HG03135 (cell line): ENCODE results near the gene CEP164.

Experiments used
- ATAC-seq: cut with Tn5 transposase; IDR thresholded peaks from one replicate; pipeline ENCODE4 v1.9.1; 2021; ENCODE audit warnings: mild to moderate bottlenecking, moderate library complexity; ENCODE audit not compliant: unreplicated experiment

The CEP164 gene

DNA sequence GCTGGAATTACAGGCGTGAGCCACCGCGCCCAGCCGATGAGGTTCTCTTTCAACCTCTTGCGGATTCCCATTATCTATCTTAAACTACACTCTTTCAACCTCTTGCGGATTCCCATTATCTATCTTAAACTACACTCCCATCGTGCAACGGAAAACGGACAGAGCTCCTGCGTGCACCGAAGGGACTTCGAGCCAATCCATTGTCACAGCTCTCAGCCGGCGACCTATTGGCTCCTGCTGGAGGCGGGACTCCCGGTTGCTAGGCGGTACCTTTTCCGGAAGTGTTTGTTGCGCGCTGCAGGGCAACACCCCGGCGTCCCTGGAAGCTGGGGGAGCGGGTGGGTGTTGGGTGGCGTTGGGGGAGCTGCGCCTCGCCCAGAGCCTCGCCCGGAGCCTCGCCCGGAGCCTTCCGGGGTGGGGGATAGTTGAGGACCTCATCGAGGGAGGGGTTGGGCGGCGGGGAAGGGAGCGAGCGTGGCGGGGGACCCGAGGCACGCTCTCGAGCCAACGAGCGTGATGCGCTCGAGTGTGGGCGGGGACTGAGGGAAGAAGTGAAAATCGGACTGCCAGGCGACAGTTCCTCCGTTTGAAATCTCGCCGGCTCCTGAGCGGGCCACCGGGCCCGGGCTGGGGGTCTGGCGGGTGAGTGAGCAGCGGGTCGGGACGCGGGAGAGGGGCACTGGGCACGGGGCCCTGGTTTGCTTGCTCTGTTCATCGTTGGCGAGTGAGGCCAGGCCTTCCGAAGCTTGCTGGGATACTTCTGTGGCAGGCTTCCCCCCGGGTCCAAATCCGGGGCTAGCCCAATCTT is at the start of gene CEP164:
TSS of gene CEP164 (plus strand) at position 288 of the 808 bp plus-strand sequence. CDS start 10,733 bp downstream, outside the sequence.
- peak; percentile 97 for ATAC-seq

DNA sequence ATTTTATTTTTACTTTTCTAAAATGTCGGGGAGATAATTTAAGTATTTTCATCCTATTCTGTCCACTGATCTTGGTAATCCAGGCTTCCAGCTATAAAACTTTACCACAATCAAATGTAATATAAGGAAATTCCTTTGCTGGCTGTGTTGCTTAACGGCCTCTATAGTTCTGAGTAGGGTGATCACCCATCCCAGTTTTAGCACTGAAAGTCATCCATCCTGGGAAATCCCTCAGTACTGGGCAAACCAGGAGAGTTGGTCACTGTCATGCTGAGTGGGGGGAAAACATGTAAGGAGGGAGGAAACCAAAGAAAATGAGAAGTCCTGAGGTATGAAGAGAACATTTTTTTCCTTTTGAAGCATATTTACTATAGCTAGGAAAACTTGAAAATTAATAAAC is 49.3 kb upstream of the CEP164 start:
- no peak for ATAC-seq

DNA sequence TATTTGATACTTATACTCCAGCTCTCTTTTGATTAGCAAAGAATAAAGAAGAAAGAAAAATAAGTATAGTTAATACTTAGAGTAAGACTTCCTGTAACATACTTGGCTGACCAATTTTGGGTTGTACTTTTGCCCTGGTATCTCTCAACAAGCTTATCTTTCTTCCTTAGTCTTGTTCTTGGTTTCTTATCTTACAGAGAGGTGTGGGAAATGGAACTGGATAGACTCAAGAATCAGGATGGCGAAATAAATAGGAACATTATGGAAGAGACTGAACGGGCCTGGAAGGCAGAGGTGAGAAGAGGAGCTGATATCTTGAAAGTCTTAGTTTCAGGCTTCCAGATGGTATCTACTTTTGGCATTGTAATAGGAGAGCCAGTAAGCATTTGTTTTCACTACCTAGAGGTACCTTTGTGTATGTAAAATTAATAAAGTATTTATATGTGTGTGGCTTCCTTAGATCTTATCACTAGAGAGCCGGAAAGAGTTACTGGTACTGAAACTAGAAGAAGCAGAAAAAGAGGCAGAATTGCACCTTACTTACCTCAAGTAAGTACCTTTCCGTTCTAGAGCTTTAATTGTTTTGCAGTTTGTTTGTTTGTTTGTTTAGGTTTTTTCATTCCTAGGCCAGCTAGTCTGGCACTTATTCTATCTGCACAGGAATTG is 47.8 kb upstream of the CEP164 start:
- no peak for ATAC-seq

DNA sequence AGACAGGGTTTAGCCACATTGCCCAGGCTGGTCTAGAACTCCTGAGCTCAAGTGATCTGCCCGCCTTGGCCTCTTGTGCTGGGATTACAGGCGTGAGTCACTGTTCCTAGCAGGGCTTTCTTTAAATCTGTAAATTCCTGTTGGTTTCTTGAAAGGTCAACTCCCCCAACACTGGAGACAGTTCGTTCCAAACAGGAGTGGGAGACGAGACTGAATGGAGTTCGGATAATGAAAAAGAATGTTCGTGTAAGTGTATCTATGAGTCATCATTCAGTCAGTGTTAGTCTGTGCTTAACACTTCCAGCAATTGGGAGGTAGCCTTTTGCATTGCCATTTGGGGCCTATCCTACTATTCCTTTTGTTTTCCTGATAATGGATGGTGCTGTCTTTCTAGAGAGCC is 46.5 kb upstream of the CEP164 start:
- ATAC-seq = no peak

DNA sequence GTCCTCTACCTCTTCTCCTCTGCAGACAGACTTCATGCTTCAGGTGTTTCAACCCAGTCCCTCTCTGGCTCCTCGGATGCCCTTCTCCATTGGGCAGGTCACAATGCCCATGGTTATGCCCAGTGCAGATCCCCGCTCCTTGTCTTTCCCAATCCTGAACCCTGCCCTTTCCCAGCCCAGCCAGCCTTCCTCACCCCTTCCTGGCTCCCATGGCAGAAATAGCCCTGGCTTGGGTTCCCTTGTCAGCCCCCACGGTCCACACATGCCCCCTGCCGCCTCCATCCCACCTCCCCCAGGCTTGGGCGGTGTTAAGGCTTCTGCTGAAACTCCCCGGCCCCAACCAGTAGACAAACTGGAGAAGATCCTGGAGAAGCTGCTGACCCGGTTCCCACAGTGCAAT is 45.8 kb upstream of the CEP164 start:
- ATAC-seq = no peak

DNA sequence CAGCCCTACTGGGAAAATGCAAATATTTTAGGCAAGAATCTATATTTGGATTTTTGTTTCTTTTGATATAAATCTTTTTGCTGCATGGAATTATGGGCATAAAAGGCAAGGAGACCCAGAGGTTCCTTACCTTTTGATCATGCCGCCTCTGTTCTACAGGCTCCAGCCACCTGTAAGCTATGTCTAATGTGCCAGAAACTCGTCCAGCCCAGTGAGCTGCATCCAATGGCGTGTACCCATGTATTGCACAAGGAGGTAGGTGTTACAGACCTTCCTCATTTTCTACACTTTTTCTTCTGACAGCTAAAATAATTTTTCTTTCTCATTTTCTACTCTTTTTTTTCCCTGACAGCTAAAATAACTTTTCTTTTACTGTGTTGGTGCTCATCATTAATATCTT is 44.7 kb upstream of the CEP164 start:
- no peak for ATAC-seq

DNA sequence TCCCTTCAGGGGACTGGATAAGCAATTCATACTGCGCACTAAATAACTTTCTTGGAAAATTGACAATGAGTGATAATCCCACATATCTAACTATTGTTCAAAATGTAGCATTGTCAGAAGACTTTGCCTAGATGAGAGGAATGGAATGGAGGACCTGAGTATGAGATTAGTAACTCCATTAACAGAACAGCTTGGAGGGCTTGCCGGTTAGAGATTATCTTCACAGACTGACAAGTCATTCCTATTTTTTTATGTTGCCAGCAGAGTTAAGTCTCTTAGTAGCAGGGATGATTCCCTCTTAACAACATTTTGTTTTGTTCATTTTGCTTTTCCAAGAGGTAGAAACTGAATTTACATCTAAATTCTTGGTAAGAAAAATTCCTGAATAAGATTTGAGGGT is 43.6 kb upstream of the CEP164 start:
- ATAC-seq = no peak

DNA sequence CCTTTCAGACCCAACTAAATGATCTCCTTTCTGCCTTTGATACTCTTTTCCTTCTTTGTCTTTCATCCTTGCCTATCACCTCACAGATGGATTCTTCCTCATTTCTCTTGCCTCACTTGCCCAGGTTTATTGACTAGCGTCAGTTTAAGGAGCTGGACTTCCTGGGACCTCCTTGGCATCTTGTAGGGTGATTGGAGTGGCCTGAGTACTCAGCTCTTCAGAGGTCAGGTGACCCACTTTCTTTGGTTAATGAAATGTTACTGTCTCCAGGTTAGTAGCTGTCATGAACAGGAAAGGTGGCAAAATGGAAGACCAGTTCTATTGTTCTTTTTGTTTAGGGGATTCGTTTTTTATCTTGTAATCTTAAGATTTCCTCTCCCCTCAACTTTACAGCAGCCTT is 41.1 kb upstream of the CEP164 start:
- no peak for ATAC-seq

DNA sequence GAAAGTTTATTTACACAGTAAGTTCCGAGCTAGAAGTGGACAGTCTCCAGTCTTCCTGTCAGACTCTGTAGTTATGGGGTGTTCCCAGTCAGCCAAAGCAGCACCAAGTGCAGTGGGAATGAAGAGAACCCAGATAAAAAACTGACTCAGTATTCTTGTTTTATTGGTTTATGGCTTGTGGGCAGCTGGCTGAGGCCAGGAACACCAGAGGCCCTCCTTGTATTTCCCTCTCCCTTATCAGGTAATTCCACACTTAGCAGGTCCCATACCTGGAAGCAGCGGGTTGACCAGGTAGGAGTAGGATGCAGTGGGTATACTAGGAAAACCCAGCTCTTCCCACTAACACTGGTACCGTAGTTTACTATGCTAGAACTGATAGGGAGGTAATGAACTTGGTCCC is 40.0 kb upstream of the CEP164 start:
- no peak for ATAC-seq

DNA sequence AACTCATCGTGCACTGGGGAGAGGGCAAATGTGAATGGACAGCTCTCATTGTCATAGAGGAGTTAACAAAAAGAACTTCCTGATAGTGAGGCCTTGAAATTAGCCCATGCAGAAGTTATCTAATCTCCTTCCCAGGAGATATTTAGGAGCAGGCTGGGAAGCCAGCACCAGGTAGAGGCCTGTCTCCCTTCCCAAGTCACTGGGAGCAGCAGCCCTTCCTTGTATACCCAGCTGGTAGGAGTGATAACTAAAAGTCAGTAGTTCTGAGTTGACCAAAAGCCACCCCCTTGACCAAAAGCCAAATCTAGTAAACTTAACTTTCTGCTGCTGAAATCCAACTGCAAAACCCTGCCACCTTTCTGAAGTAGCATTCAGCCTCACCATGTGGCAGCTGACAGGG is 37.9 kb upstream of the CEP164 start:
- no peak for ATAC-seq

DNA sequence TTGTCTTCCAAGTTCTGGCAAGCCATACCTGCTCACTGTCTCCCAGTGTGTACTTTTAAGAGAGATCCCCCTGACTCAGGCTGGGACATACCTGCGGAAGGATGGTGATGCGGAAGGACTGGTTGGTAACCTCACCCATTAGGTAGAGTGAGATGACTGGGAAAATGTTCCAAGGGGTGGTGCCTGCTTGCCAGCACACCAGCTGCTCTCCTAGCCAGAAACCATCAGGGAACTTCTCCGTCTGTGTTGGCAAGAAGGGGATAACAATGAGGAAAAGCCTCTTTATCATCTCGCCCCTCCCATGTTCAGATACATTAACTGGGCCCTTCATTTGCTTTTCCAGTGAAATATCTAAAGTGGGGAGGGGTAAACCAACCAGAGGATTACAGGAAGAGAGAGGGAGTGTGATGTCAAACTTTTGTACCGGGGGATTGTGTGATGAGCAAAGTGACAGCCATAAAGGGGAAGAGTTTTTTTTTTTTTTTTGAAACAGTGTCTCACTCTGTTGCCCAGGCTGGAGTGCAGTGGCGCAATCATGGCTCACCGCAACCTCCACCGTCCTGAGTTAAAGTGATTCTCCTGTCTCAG is 36.8 kb upstream of the CEP164 start, which contains the start of gene BACE1-AS:
TSS of gene BACE1-AS (plus strand) at position 538 of the 588 bp plus-strand sequence.
- ATAC-seq = no peak

DNA sequence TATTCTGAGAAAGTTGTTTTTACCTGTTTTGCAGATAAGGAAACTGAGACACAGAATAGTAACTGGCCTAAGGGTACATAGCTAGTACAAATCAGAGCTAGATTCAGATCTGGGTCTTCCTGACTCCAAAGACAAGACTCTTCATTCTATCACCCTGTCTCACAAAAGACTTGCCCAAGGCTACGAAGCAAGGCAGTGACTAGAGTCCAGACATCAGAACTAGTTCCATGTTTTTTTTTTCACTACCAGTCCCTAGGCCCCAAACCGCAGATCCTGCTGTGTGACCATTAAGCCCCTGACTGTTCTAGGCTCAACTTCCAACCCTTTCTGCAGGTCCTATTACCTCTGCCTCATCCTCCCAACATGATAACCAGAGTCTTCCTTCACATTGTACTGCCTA is 35.0 kb upstream of the CEP164 start:
- ATAC-seq = no peak

DNA sequence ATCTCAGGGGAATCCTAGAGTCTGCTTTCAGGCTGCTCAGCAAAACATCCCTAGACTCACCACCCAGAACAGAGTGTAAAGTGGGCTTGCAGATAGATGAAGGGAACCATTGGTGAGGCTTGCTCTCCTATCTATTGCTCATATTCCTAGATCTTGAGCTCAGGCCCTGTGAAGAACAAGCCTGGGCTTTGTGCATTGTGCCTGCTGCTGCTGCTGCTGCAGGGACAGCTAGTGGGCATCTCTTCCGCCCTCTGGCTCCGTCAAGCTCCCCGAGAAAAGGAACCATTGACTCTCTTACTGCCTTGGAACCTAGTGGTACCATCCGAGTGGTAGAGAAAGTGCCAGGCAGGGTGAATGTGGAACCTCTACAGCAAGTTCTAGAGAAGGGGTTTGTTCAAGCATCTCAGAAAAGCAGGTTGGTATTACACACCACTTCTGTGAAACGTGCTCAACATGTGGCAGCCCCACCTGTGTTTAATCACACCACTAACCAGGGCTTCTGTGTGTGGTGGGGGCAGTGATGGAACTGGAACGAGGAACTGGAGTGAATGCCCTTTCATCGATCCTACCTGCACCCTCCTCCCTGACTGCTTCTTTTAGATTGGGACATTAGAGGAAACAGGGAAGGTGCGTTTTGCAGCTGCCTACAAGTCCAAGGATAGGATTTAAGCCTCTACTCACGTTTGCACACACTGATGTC is 32.1 kb upstream of the CEP164 start:
- no peak for ATAC-seq

DNA sequence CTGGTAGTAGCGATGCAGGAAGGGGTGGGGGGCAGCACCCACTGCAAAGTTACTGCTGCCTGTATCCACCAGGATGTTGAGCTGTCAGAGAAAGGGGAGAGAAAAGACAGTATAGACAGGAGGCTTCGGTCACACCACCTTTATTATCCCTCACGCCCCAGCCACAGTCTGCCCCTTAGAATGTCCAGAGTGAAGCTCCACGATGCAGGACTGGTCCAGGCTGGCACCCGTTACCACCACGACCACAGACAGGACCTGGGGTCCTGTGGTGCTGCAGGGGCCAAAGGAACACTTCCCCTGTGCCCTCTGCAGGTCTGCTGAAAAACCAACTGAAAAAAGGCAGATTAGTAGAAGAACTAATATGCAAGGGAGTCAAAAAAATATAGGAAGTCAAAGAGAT is 30.8 kb upstream of the CEP164 start:
- ATAC-seq = no peak

DNA sequence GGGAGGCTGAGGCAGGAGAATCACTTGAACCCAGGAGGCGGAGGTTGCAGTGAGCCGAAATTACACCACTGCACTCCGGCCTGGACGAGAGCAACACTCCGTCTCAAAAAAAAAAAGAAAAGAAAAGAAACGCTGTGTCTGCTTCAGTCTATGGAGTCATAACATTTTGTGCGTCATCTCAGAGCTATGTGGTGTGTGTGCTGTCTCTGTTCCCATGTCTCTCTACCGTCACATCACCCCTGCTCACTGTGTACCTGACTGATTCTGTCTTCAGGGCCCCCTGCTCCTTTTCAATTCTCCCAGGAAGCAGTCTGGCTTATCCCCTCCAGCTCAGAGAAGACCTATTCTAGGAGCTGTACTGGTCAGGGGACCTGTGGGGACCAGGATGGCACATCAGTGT is 29.5 kb upstream of the CEP164 start:
- ATAC-seq = no peak

DNA sequence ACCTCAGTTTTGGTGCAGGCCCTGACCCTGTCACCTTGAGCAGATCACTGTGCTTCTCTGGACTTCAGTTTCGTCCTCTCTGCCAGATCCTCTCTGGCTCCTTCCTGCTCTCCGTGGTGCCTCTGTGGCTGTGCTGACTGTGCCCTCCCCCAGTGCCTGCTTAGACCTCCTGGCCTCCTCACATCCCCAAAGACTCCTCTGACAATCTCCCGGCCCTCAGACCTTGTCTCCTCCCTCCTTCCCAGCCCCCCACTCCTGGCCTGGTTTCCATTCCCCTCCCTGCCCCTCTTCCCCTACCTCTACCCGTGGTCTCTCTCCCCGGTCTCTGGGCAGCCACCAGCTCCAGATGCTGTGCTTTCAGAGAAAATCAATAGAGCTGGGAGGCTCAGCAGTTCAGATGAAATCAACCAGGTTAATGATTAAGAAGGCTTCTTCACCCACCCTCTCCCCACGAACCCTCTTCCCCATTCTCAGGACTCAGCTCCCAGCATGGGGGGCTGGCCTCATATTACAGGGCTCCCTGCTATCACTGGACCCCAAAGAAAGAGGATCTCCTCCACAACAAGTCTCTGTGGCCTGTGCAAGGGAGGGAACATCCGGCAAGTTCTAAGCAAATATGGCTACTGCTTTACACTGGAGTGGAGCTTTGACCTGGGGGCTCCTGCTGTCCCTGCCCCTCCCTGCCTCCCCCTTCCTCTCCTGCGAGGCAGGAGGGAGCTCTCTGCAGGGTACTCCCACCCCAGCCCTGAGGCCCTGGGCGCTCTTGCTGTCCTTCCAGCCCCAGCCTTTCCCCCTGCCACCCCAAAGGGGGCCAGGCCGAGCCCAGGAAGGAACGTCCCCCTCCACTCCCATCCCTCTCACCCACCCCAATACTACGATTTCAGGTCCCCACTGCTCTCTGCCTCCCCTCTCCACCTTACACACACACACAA is 28.0 kb upstream of the CEP164 start:
- no peak for ATAC-seq

DNA sequence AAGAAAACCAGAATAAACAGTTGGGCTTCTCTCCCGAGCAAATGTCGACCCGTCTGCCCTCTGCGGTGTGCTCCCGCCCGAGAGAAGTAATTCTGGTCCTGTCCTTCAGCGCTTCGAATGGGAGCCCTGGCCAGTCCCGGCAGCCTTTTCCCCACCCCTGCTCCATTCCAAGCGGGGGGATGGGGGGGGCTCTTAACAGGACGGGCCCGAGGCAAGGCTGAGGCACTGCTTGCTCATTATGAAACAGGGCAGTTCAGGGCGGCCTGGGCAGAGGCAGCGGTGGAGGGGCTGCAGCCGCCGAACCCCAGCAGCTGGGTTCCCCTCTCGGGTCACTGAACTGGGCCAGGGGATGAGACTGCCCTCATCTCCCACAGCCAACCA is 27.4 kb upstream of the CEP164 start:
- ATAC-seq = no peak

DNA sequence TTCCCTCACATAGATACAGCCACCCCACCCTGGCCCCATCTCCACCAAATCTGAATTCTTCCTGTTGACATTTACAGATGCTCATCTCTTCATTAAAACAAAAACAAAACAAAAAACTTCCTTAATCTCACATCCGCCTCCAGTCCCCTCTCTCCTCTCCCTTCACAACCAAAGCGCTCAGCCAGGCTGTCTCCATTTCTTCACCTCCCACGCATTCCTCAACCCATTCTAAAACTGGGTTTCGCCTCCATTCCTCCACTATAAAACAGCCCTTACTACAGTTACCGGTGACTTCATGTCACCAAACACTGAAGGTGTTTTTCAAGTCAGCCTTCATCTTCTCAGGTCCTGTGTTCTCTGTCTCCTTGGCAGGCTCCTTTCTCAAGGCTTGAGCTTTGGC is 26.9 kb upstream of the CEP164 start:
- no peak for ATAC-seq

DNA sequence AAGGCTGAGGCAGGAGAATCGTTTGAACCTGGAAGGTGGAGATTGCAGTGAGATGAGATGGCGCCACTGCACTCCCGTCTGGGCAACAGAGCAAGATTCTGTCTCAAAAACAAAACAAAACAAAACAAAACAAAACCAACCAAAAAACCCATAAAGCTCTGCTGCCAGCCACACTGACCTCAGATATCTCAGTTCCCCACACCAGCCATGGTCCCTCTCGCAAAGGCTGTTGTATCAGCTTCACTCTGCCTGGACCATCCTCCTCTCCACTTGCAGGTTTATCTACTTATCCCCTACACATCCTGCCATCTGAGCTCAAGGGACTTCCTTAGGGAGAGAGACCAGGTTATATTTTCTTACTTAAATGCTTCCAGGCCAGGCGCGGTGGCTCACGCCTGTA is 25.4 kb upstream of the CEP164 start:
- no peak for ATAC-seq

DNA sequence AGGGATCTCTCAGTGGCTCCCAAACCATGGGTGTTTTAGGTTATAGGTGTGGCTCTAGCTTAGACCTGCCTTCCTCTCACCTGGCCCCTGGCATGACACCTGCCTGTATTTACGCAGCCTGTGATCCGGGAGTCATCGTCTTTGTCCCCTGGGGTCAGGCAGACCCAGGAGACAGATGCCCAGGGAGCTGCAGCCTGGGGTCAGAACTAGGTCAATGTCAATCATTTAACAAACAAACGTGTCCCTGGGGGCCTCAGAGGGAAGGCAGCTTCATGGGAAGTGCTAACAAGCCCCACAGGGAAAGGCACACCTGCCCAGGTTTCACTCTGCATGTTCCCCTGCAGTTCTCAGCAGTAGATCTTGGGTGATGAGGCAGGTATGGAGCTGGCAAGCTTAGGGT is 24.6 kb upstream of the CEP164 start:
- ATAC-seq = no peak
